Measurements from ENCODE around the gene BPIFB3.

The BPIFB3 gene

DNA sequence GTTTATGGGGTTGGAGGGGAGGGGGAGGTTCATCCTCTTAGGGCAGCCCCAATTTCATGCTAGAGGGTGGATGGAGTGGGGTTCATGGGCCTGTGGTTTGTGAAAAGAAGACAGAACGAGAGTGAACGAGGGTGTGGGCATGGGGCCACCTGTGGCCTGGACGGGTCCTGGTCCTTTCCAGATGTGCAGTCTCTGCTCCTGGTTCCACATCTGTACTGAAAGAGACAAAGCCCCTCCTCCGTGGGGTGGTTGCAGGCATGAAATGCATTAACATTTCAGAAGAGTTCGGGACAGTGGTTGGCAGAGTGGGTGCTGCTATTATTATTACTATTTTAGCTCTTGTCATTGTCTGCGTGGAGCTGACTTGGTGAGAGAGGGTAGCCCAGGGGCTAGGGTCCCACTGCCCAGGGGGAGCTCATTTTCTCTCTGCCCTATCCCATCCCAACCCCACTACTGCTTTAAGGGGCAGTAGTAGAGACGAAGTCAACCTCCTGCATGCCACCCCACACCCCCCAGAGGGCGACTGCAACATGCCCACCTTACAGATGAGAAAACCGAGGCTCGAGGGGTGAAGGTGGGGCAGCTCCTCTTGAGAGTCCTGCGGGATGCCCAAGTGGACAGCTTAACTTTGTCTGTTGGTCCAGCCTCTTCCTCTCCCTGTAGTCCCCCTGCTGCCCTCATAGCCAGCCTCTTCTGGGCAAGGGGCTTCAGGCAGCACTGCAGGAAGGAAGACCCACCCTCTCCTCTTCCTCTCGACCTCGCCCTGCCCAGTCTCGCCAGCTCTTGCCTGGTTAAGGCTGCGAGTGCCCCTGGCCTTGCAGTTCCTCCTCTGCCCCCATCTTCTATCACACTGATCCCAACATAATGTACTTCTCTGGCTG, 37.8 kb upstream of the BPIFB3 start:
- DNase-seq (ENCODE audit: low spot score), result no peak

DNA sequence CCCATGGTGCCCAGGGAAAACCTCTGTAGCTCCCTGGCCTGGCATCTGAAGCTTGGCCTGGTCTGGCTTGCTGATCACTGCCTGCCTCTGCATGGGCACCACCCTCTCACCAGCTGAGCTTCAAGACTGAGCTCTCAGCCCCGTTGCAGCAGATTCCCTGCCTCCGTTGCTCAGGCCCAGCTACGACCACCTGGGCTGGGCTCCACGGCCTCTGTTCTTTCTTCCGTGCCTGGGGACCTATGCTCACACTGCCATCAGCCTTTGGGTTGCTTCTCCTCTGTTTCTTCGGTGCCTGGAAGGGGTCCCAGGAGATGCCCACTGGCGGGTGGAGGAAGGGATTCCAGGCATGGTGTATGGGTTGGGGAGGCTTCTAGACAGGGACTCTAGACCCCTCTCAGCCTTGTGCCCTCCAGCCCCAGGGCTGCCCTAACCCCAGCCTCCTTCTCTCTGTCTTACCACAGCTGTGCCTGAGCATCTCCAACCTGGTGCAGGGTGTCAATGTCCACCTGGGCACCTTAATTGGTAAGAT, 37.1 kb upstream of the BPIFB3 start:
- no peak for DNase-seq (ENCODE audit: low spot score)

DNA sequence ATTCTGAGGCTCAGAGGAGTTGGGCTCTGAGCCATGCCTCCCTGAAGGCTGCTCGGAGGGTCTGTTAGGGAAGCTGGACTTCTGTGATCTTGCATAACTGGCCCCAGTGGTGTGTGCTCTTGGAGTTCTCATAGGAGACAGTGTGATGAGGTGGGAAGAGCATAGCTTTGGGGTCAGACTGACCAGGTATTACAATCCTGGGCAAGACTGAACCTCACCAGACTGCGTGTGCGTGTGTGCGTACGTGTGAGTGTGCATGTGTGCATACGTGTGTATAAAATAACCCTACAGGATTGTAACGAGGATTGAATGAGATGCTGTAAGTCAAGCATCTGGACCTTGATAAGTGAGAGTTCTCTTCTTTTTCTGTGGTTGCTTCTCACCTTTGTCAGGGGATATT, 36.2 kb upstream of the BPIFB3 start:
- DNase-seq (ENCODE audit: low spot score), result no peak

DNA sequence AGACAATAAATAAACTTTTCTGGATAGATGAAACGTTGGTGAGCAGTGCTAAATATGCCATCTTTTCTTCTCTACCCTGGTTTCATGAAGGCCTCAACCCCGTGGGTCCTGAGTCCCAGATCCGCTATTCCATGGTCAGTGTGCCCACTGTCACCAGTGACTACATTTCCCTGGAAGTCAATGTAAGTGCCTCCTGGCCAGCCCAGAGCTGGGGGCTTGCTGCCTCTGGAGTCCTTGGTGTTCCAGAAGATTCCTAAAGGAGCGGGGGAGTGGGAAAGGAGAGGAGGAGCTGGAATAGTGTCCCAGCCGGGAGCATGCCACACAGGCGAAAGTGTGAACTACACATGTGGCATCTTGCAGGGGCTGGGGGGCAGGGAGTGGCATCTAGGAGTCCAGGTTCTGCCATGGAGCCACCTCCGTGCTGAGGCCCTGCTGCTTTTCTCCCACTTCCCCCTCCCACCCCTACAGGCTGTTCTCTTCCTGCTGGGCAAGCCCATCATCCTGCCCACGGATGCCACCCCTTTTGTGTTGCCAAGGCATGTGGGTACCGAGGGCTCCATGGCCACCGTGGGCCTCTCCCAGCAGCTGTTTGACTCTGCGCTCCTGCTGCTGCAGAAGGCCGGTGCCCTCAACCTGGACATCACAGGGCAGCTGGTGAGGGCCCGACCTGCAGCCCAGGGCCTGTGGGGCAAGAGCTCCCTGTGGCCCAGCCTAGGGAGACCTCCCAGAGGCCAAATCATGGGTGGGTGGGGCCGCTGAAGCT, 35.4 kb upstream of the BPIFB3 start:
- DNase-seq (ENCODE audit: low spot score), result no peak

DNA sequence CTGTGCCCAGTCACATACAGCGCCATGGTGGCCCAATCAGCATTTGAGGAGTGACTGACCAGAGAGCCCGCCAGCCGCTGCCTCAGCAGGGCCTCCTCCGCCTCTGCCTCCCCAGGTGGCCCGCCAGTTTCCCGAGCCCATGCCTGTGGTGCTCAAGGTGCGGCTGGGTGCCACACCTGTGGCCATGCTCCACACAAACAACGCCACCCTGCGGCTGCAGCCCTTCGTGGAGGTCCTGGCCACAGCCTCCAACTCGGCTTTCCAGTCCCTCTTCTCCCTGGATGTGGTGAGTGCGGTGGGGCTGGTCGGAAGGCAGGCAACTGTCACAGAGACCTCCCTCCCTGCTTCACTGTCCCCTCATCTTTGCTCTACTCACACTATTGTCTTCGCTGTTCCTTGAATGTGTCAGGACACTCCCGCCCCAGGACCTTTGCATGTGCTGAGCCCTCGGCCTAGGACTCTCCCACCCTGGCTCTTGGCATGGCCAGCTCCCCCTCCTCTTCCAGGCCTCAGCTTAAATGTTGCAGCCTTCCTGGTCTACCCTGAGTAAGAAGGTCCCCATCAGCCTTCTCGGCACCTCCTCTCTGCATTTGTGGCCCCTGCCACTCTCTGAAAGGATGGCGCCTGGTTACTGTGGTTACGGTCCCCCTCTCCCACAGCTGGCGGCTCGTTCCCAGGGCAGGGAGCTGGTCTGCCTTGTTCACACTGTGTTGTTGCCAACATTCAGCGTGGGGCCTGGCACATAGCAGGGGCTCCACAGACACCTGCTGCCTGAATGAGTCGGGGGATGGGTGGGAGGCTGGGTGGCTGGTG, 34.0 kb upstream of the BPIFB3 start:
- no peak for DNase-seq (ENCODE audit: low spot score)

DNA sequence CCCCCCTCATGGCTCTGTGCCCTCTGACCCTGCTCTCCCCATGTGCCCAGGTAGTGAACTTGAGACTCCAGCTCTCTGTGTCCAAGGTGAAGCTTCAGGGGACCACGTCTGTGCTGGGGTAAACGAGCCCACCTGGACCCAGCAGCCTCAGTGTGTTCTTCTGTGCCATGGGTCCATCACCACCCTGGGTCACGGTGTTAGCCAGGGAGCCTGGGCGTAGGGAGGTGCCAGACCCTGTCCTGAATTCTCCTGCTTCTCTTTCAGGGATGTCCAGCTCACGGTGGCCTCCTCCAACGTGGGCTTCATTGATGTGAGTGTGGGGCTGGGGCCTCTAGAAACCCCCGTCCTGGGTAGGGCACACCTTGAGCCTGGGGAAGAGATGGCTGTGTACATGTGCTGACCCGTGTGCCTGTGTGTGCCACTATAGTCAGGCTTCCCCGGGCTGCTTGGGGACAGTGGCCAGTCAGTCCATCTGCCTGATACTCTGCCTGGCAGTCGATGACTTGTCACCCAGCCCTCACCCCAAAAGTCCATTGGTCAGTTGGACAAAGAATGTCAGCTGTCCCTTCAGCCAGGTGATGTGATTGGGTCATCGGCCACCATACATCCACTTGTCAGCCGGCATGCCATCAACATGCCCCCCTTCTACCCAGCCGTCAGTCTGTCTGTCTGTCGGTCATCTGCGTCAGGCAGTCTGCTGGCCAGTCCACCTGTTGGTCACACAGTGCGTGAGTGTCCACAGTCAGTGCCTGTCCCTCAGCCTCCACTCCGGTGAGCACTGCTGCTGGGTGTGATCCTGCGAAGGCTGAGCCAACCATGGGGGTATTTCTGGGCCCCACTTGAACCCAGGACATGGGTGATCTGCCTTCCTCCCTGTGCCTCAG, 33.2 kb upstream of the BPIFB3 start:
- no peak for DNase-seq (ENCODE audit: low spot score)

DNA sequence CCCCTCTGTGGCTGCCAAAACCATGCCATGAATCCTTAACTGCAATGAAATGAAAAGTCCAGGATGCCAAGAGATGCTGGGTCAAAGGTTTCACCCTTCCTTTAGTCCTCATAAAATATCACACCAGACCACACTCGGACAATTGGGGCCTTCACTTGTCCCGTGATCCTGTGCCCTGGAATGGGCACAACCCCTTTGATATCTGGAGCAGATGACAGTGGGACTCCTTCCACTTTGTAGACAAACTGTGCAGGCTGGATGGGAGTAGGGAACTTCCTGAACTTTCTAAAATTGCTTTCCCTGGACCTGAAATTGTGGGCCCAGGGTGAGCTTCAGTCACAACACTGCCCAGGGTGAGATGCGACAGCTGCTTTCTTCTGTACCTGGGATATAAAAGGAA, 31.8 kb upstream of the BPIFB3 start:
- no peak for DNase-seq (ENCODE audit: low spot score)

DNA sequence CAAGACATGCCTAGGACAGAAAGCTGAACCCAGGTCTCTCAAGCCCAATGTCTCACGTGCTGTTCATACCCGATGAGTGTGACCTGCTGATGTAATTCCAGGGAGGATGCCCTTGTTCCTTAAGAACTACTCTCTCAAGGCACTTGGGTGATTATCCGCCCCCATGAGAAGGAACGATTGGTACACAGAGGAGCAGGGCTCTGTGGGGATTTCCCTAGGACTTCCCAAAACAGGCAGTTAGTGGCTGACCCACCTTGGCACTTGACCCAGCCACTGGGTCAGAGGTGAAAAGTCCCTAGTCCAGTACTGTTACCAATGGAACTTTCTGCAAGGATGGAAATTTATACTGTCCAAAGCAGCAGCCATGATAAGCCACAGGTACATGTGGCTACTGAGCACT, 31.4 kb upstream of the BPIFB3 start:
- DNase-seq (ENCODE audit: low spot score), result no peak

DNA sequence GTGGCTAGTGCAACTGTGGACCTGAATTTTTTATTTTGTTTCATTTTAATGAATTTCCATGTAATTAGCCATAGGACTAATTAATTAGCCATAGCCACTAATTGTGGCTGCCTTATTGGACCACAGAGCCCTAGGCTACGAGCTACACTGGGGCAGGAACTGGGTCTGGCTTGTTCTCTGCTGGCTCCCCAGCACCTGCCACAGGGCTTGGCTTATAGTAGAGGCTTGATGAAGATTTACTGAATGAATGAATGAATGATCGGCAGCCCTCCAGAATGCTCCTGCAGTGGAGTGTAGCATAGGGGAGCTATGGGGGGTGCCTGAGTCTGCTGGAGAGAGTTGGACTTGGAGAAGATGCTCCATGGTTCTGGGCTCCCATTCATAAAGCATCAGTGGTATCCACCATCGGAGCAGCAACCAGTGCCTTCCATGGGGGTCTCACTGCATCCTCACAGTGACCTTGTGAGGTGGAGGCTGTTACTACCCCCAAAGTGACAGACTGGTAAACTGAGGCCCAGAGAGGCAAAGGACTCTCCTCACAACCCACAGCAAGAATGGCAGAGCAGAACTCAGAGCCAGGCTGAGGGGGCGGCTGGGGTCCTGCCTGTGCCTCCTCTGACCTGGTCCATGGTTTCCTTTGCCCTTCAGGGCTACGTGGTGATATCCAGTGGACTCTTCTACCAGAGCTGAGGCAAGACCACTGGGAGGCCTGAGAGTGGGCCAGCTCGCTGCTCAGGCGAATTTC, 30.8 kb upstream of the BPIFB3 start:
- DNase-seq (ENCODE audit: low spot score), result no peak

DNA sequence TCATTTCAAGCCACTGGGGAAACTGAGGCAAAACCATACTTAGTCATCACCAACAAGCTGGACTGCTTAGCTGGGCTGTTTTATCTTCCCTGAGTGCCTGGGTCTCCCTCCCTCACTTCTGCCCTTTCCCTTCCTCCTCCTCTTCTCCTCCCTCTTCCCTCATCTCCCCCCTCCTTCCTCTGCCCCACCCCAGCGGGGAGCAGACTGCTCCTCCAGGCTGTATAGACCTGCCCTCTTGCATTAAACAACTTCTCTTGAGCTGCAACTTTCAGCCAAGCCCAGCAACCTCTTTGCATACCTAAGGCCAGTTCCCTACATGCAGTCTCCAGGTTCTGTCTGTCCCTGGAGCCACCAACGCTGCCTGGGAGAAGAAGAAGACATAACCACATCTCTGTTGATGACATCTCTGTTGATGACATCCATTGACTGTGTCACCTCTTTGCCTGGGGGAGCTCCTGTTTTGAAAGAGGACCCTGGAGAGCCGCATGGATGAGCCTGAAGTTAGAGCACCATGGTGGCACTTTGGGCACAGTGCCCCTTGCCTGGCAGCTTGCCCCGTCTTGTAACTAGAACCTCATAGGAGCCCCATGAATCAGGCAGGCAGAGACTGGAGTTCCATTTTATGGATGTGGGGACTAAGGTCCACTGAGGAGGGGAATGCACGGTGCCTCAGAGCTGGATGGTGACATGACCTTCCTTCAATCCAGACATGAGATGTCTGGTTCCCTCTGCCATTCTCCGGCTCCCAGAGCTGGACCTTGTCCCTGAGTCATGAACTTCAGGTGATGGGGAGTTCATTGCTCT, 30.1 kb upstream of the BPIFB3 start:
- no peak for DNase-seq (ENCODE audit: low spot score)

DNA sequence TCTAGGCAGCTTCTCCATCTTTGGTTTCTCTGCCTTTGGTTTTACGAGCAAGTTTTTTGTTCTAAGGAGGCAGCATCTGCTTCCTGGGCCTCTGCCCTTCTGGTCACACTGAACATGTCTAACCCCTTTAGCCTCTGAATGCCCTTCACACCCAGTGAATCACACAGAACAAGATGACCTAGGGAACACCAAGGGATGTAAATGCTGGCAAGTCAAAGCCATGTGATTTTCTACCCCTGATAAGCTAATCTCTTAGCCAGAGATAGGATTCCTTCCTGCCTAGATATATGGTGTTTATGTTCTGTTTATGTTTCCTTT, 29.5 kb upstream of the BPIFB3 start:
- DNase-seq (ENCODE audit: low spot score), result no peak

DNA sequence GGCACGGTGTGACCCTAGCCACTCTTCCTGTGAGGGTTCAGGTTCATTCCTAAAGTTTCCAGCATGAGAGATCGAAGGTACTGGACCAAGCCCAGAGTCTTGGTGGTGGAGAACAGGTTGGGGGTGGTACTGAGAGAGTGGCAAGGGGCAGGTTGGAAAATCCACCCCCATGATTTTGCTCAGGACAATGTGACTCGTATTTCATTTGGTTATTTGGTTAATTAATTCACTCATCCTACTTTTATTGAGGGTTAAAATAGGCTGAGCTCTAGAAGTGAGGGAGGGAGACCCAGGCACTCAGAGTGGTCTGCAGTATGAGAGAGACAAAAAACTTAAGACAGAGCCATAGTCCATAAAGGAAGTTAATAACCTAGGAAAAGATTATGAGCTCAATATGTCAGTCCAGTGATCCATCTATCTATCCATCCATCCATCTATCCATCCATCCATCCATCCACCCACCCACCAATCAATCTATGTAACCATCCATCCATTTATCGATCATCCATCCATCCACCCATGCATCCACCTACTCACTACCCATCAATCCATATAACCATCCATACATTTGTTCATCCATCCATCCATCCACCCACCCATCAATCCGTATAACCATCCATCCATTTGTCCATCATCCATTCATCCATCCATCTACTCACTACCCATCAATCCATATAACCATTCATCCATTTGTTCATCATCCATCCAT, 28.9 kb upstream of the BPIFB3 start:
- DNase-seq (ENCODE audit: low spot score), result no peak

DNA sequence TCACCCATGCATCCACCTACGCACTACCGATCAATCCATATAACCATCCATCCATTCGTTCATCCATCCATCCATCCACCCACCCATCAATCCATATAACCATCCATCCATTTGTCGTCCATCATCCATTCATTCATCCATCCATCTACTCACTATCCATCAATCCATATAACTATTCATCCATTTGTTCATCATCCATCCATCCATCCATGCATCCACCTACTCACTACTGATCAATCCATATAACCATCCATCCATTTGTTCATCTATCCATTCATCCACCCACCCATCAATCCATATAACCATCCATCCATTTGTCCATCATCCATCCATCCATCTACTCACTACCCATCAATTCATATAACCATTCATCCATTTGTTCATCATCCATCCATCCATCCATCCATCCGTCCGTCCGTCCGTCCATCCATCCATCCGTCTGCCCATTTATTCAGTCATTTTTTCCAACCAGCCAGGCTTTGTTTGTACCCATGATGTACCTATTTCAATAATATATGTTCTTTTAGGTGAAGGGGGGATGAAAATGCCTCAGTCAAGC, 28.3 kb upstream of the BPIFB3 start:
- no peak for DNase-seq (ENCODE audit: low spot score)

DNA sequence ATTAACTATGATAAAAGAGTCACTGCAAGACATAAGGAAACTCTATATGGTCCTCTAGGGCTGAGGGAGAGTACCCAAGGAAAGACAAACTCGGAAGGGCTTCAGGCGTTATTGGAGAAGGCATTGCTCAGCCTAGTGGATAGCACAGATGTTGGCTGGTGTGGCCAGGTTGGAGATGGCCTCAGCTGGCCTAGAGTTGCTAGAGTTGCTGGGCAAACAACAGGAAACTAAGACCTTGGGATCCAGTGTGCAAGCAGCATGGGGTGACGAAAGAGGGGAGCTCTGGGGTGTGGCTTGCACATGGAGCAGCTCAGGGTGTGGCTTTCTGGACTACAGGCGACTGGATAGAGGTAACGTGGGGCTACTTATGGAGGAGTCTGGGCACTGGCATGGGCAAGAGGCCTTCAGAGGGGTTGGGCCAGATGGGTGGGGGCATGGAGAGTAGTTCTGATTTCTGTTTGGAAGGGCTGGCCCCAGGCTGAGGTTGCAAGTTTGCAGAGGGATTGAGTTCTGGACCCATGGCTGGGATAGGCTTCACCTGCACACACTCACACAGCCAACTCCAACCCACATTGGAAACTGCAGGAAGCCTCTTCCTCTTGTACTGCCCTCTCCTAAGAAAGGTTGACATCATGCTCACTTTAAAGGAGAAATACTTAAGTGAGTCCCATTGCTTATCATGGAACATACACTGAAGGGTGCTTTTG, 27.5 kb upstream of the BPIFB3 start:
- no peak for DNase-seq (ENCODE audit: low spot score)

DNA sequence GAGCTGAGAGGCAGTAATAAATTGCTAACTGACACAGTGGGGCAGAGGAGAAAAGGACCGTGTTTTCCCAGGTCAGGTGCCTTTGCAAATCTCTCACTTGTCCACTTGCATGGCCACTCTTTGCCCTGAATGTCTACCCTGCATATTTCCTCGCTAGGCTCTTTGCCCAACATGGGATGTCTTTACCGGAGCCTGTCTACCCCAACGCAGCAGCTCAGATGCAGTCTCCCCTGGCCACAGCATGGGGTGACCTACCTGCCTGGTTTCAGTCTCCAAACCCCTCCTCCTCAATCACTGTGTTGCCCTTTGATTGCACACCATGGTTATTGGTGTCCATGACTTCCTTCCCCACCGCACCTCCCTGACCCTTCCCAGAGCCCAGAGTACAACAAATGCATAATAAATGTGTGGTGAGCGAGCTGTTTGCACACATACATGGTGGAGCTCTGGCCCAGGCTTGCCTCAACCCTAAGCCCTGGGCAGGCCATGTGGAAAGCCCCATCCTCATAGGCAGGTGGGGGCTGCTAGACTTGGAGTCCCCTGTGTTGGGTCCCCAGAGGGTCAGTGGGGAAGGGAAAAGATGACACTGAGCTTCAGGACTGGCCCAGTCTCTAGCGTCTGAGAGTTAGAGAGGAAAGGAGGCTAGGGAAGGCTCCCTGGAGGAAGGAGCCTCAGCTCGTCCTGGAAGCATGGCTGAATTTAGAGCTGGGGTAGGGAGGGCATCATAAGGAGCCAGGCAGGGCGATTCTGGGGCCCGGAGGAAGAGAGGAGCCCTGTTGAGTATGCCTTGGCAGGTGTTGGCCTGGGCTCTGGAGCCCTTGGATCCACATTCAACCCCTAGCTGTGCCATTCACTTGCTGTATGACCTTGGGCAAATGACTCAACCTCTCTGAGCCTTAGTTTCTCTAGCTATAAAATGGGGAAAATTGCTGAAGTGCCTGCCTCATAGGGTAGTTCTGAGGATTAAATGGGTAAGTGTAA, 26.6 kb upstream of the BPIFB3 start:
- DNase-seq (ENCODE audit: low spot score), result no peak

DNA sequence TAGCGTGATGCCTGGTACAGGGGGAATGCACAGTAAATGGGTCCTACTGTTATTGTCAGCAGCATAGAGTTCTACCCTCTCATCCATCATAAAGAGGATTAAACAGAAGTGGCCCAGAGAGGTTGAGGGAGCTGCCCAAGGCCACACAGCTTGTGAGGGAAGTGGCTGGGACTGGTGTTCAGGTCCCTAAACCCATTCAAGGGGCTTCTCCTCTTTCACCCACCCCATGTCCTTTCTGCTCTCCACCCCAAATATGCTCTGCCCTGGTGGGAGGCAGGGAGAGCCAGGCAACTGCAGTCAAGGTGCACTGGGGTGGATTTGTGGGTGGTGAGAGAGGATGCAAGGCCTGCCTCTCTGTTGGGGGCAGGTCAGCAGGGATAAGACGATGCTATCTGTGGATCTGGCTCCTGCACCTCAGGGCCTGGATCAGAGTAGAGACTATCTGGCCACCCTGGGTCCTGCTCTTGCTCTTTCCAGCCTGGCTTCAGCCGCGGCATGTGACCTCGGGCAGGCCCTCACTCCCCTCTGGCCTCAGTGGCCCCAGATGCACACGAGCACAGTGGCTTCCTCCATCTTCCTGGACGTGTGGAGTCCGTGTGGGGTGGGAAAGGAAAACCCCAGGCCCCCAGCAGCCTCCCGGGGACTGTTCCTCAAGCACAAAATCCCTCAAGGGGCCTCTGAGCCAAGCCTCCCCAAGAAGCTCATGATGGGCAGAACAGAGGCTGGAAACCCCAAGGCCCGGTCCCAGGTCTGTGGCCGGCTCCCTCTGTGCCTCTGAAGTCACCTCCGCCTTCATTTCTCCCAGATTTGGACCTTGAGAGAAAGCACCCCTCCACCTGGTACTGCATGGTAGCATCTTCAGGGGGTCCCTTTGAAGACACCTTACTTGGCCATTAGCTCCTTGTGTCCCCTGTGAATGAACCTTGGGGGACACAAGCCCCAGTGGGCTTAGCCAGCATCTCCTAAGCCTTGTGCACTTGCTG, 25.6 kb upstream of the BPIFB3 start:
- no peak for DNase-seq (ENCODE audit: low spot score)
